ENCODE measurements around the gene PBRM1. TPM values are rescaled to one million over a fixed set of nuclear protein-coding genes. Genes with fewer than 3 reads are reported as not detected.

The PBRM1 gene
- total RNA-seq, 1 experiment from 2014 or later = 74.2 TPM

GRCh38 chr3:52688266-52688665 lies 2.6 kb upstream of the PBRM1 start:
- no CpG with 5 or more reads among the region's 6 CpGs for WGBS (ENCODE audit: extremely low coverage, insufficient read length, low lambda C conversion rate)
- H4K20me1 ChIP-seq (ENCODE audit: control insufficient read depth, insufficient read depth, insufficient read length) = no peaks in the 10 kb centered on the region
- peak overlapping the region; percentile 38 to 99; a peak in 3 of 5 replicates for H3K4me3 Mint-ChIP-seq

More at GRCh38 chr3:52688266-52688665, 2.6 kb upstream of the PBRM1 start:
- Histone ChIP-seq H3K4me1 (ENCODE audit: insufficient read depth, low read length) (no peaks in the 10 kb centered on the region), H2AFZ (ENCODE audit: low read length) (no peak overlapping the region), H2BK12ac (ENCODE audit: insufficient read length, low read depth, low read length) (no peak overlapping the region), H4K91ac (ENCODE audit: insufficient read length, low read depth, low read length) (no peak overlapping the region), H3K9me3 (ENCODE audit: control insufficient read depth, low read depth, low read length) (no peaks in the 10 kb centered on the region), H3K9ac (ENCODE audit: extremely low read depth, insufficient read length, low read length) (no peak overlapping the region), H3K23ac (ENCODE audit: insufficient read length, low read depth, low read length) (no peak overlapping the region), H3K4ac (ENCODE audit: low read depth, low read length) (no peak overlapping the region), H3K14ac (ENCODE audit: insufficient read depth, low read length) (no peak overlapping the region), H4K8ac (replicated peaks; ENCODE audit: insufficient read length, low read depth, low read length) (no peak overlapping the region), H3T11ph (ENCODE audit: low read length) (no peak overlapping the region), H3K23me2 (ENCODE audit: insufficient read length, low read depth, low read length, poor library complexity, severe bottlenecking) (peaks cover 3% of the 10 kb centered on the region), H2BK20ac (ENCODE audit: low read depth, low read length, poor library complexity, severe bottlenecking) (no peak overlapping the region), H3K27ac (ENCODE audit: insufficient read length, low read depth, low read length) (no peak overlapping the region), H2BK5ac (ENCODE audit: insufficient read length, low read length) (no peak overlapping the region), H3K27me3 (ENCODE audit: insufficient read depth, low read length) (no peaks in the 10 kb centered on the region), H3K79me1 (ENCODE audit: insufficient read depth, low read depth, low read length, poor library complexity, severe bottlenecking) (peaks cover 16% of the 10 kb centered on the region), H3K18ac (ENCODE audit: insufficient read length, low read depth, low read length) (no peak overlapping the region), H3K79me2 (ENCODE audit: insufficient read depth, low read length) (peaks cover 12% of the 10 kb centered on the region; the same call in 1 of the 2 replicates), H3K56ac (ENCODE audit: insufficient read length, low read depth, low read length) (no peak overlapping the region), H2BK120ac (ENCODE audit: low read depth, low read length, poor library complexity, severe bottlenecking) (no peak overlapping the region), H4K5ac (ENCODE audit: insufficient read length, low read depth, low read length) (no peak overlapping the region), H3K4me2 (ENCODE audit: insufficient read depth, insufficient read length, low read length) (no peak overlapping the region), H2BK15ac (ENCODE audit: low read depth, low read length) (no peak overlapping the region), H2AK5ac (ENCODE audit: insufficient read length, low read length) (no peak overlapping the region)
- H3K36me3 Mint-ChIP-seq (ENCODE audit: insufficient read depth in 1 of 3, low read depth in 3 of 3) = peaks cover 63 to 75% (median 72%) of the 10 kb centered on the region in 3 experiments
- TF ChIP-seq CTCF (conservative IDR thresholded peaks at IDR 0.05) = no peak
- H3K9me3 Mint-ChIP-seq = no peaks in the 10 kb centered on the region
- peak overlapping the region; percentile 41 to 75 (median 62); a peak in 2 of 7 replicates for H3K27ac Mint-ChIP-seq
- peaks cover 3% of the 10 kb centered on the region; the same call in 1 of the 2 replicates for H3K27me3 Mint-ChIP-seq (ENCODE audit: low read depth)
- H3K4me1 Mint-ChIP-seq = peaks cover 15% of the 10 kb centered on the region in 2 experiments
- DNase-seq = no peak

All from H9 (cell line).